Measurements from ENCODE around the gene HAP1.

GRCh38 chr17:41724476-41725050, 9.9 kb downstream of the HAP1 start:
- TF ChIP-seq CTCF (IDR thresholded peaks at IDR 0.05) = no peak
- no peak for TF ChIP-seq POLR2A (IDR thresholded peaks at IDR 0.05)
